ENCODE results near the gene CACNG3.

GRCh38 chr16:24253192-24253591 lies 2.9 kb upstream of the CACNG3 start:
- peak; percentile 74 for TF ChIP-seq CTCF (IDR thresholded peaks at IDR 0.05; ENCODE audit: low read depth, low read length)
- TF ChIP-seq EZH2phosphoT487 (IDR thresholded peaks at IDR 0.05; ENCODE audit: low read depth) = no peak

Measured in OCI-LY3 (cell line).